ENCODE measurements around the gene TYK2. TPM values are rescaled to one million over a fixed set of nuclear protein-coding genes. Genes with fewer than 3 reads are reported as not detected.
A peak's percentile ranks its signal among the peaks of the same experiment; 100 is the strongest.

The TYK2 gene
- total and polyA plus RNA-seq, 9 of the 15 experiments (the other 6 are each of a cell fraction or from before 2014, with no cell fraction given) = 15.0 to 182 (median 85.9) TPM

DNA sequence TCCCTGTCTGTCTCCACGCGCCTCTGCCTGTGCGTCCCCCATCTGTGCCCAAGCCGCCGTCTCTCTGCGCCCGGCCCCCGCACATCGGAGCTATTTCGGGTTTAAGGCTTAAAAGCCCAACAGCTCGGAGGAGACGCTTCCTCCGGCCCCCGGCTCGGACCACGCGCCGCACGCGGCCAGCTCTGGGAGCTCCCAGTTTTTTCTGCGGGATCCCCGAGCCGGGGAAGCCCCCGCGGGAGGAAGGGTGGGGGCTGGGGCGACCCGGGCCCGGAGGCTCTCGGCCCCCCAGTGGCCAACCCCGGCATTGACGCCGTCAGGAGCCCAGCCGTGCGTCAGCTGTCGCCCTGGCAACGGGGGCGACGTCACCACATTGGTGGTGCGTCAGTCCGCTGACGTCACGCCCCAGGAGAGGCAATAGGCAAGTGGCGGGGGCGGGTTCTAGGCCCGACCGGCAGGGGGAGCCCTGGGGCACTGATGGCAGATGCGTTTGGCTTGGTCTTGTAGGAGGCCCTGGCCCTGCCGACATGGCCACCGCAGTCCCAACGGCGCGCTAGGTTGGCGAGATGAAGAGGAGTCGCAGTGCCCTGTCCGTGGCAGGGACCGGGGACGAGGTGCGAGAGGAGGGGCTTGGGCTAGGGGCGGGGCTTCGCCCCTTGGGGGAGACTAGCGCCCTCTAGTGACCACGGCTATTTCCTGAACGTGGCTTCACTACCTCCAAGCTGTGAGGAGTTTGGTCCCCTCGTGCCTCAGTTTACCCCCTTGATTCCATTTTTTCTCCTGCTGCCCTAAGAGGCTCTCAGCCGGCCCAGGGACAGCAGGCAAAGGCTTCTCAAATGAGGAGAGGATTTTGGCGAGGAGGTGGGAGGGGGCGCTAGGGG, 36.2 kb upstream of the TYK2 start (continued):
- TF ChIP-seq TSC22D4 (tag; IDR thresholded peaks at IDR 0.05) (no peak), FOXJ2 (tag; IDR thresholded peaks at IDR 0.05) (peak; percentile 93), TBL1XR1 (IDR thresholded peaks at IDR 0.05; ENCODE audit: low read length in 2 of 2) (peak; percentile 87 to 99), TFAM (CRISPR knock-in tag; conservative IDR thresholded peaks at IDR 0.05) (no peak), NCOA4 (IDR thresholded peaks at IDR 0.05; ENCODE audit: partially characterized antibody) (no peak), FIP1L1 (IDR thresholded peaks at IDR 0.05; ENCODE audit: low read depth, low read length, poor library complexity, severe bottlenecking) (peak; percentile 90), ZBTB7A (IDR thresholded peaks at IDR 0.05; ENCODE audit: borderline replicate concordance, control insufficient read depth, low read depth, low read length) (peak; percentile 100), LEF1 (IDR thresholded peaks at IDR 0.05) (peak; percentile 49; the same call in 1 of the 2 replicates), RBM14 (IDR thresholded peaks at IDR 0.05; ENCODE audit: borderline replicate concordance, insufficient read depth, low read depth, low read length) (no peak), ZNF586 (CRISPR knock-in tag; conservative IDR thresholded peaks at IDR 0.05) (no peak), XRCC5 (IDR thresholded peaks at IDR 0.05; ENCODE audit: low read depth, low read length) (peak; percentile 96; the same call in 1 of the 2 replicates), ELF4 (CRISPR knock-in tag; IDR thresholded peaks at IDR 0.05) (no peak), SAFB (IDR thresholded peaks at IDR 0.05; ENCODE audit: borderline replicate concordance, low read depth, low read length) (no peak), RBM34 (IDR thresholded peaks at IDR 0.05; ENCODE audit: borderline replicate concordance, insufficient read depth, low read length) (no peak), ZFPM2 (CRISPR knock-in tag; IDR thresholded peaks at IDR 0.05) (no peak)
- TF ChIP-seq, protein P1, sequence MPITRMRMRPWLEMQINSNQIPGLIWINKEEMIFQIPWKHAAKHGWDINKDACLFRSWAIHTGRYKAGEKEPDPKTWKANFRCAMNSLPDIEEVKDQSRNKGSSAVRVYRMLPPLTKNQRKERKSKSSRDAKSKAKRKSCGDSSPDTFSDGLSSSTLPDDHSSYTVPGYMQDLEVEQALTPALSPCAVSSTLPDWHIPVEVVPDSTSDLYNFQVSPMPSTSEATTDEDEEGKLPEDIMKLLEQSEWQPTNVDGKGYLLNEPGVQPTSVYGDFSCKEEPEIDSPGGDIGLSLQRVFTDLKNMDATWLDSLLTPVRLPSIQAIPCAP (CRISPR knock-in tag; IDR thresholded peaks at IDR 0.05; ENCODE audit: borderline replicate concordance) = no peak
- TF ChIP-seq, protein P2, sequence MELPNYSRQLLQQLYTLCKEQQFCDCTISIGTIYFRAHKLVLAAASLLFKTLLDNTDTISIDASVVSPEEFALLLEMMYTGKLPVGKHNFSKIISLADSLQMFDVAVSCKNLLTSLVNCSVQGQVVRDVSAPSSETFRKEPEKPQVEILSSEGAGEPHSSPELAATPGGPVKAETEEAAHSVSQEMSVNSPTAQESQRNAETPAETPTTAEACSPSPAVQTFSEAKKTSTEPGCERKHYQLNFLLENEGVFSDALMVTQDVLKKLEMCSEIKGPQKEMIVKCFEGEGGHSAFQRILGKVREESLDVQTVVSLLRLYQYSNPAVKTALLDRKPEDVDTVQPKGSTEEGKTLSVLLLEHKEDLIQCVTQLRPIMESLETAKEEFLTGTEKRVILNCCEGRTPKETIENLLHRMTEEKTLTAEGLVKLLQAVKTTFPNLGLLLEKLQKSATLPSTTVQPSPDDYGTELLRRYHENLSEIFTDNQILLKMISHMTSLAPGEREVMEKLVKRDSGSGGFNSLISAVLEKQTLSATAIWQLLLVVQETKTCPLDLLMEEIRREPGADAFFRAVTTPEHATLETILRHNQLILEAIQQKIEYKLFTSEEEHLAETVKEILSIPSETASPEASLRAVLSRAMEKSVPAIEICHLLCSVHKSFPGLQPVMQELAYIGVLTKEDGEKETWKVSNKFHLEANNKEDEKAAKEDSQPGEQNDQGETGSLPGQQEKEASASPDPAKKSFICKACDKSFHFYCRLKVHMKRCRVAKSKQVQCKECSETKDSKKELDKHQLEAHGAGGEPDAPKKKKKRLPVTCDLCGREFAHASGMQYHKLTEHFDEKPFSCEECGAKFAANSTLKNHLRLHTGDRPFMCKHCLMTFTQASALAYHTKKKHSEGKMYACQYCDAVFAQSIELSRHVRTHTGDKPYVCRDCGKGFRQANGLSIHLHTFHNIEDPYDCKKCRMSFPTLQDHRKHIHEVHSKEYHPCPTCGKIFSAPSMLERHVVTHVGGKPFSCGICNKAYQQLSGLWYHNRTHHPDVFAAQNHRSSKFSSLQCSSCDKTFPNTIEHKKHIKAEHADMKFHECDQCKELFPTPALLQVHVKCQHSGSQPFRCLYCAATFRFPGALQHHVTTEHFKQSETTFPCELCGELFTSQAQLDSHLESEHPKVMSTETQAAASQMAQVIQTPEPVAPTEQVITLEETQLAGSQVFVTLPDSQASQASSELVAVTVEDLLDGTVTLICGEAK (IDR thresholded peaks at IDR 0.05) = peak; percentile 40
- TF ChIP-seq, protein P2 (CRISPR knock-in tag; IDR thresholded peaks at IDR 0.05) = no peak; the same call in 1 of the 2 replicates

All from K562 (cell line).